Measurements from ENCODE around the gene AFF3.

DNA sequence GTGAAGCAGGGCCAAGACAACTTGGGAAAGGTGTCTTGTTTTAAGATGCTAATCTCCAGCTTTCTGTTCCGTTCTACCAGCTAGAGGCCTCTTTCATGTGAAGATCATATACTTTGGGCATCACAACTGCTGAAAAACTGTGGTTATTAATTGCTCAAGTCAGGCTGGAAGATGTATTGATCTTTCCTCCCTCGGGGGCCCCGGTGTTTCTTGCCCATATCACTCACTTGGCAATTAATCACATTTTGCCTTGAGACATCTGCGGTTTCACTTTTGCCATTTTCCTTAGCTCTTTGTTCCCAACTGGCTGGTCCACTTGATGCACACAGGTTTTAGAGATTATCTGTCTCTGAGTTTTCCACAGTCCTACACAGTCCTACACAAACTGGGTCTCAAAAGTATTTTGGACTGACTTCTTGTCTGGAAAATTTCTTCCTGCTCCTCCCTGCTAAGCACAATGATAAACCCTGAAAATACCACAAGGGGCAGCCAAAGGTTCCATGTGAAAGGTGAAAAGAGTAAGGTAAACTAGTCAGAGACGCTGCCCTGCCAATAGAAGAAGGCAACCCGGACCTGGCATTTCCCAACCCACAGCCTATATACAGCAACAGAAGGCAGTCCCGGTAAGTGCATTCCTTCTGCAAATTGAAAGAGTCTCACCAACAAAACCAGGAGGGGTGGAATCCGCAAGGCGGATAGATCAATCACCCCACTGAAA lies 181.0 kb downstream of the AFF3 start:
- TF ChIP-seq, protein P1, sequence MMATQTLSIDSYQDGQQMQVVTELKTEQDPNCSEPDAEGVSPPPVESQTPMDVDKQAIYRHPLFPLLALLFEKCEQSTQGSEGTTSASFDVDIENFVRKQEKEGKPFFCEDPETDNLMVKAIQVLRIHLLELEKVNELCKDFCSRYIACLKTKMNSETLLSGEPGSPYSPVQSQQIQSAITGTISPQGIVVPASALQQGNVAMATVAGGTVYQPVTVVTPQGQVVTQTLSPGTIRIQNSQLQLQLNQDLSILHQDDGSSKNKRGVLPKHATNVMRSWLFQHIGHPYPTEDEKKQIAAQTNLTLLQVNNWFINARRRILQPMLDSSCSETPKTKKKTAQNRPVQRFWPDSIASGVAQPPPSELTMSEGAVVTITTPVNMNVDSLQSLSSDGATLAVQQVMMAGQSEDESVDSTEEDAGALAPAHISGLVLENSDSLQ (IDR thresholded peaks at IDR 0.05): no peak
- TF ChIP-seq ELF4 (IDR thresholded peaks at IDR 0.05): no peak
- TF ChIP-seq SP1 (IDR thresholded peaks at IDR 0.05): no peak
- no peak for TF ChIP-seq SUZ12 (IDR thresholded peaks at IDR 0.05)
- no peak for TF ChIP-seq BHLHE40 (IDR thresholded peaks at IDR 0.05; ENCODE audit: borderline replicate concordance)

Data from HEK293T (cell line).